Heart left ventricle (tissue), 16 donors: ENCODE data around the gene ROBO1. TPM values are rescaled to one million over a fixed set of nuclear protein-coding genes. Genes with fewer than 3 reads are reported as not detected.
A peak's percentile ranks its signal among the peaks of the same experiment; 100 is the strongest.

Source experiments
- ATAC-seq, 4 donors: fragments of 200-7000 bp; cut with Tn5 transposase; one replicate each; pipeline ENCODE4 v1.9.1; 2020 to 2022; ENCODE audit warnings: moderate library complexity in 4 of 4, mild to moderate bottlenecking in 3 of 4, moderate number of reproducible peaks in 1 of 4
- DNase-seq, 5 donors: peaks; one replicate each; pipeline ENCODE4 v3.0.0-alpha.2; 2020
- H3K27ac ChIP-seq, 12 donors: fragments of 200-600 bp; sonication (generic) in 4 of 12; one replicate each; pipeline versions ENCODE4 v1.5.0 to v1.8.0; 2016 to 2022; ENCODE audit warnings: mild to moderate bottlenecking in 2 of 12
- H3K27me3 ChIP-seq, 9 donors: fragments of 200-600 bp; sonication (generic) in 2 of 9; one replicate each; pipeline versions ENCODE4 v1.5.1 to v1.8.0; 2016 to 2022; ENCODE audit warnings: mild to moderate bottlenecking in 3 of 9
- H3K36me3 ChIP-seq, 9 donors: fragments of 200-600 bp; sonication (generic) in 2 of 9; one replicate each; pipeline versions ENCODE4 v1.5.0 to v1.8.0; 2018 to 2022; ENCODE audit warnings: mild to moderate bottlenecking in 2 of 9
- H3K4me1 ChIP-seq, 12 donors: fragments of 200-600 bp; sonication (generic) in 4 of 12; one replicate each; pipeline versions ENCODE4 v1.5.0 to v1.8.0; 2016 to 2022; ENCODE audit warnings: mild to moderate bottlenecking in 3 of 12
- H3K4me3 ChIP-seq, 12 donors: fragments of 200-600 bp; sonication (generic) in 4 of 12; one replicate each; pipeline versions ENCODE4 v1.5.0 to v1.8.0; 2017 to 2022; ENCODE audit warnings: mild to moderate bottlenecking in 9 of 12, moderate library complexity in 4 of 12
- H3K9me3 ChIP-seq, 12 donors: fragments of 200-600 bp; sonication (generic) in 4 of 12; one replicate each; pipeline versions ENCODE4 v1.5.0 to v1.8.0; 2016 to 2022; ENCODE audit warnings: mild to moderate bottlenecking in 1 of 12
- CTCF ChIP-seq, 12 donors: fragments of 200-600 bp; sonication (generic) in 4 of 12; IDR thresholded peaks; one replicate each; pipeline versions ENCODE4 v1.5.0 to v1.8.0; 2018 to 2022; ENCODE audit warnings: antibody characterized with exemption in 12 of 12, mild to moderate bottlenecking in 5 of 12
- POLR2A ChIP-seq, 2 donors: fragments of 450-650 bp; IDR thresholded peaks; one replicate each; pipeline ENCODE4 v1.6.1; 2017; ENCODE audit warnings: antibody characterized with exemption in 2 of 2, mild to moderate bottlenecking in 2 of 2, moderate library complexity in 2 of 2
- whole genome bisulfite sequencing, 4 donors: extraction: QIAGEN DNeasy Blood & Tissue Kit in 2 of 4; methylation state at CpG; one replicate each; pipeline versions ENCODE4 v1.1.5 to v1.1.7; 2013 to 2018; 5-methylcytosine and 5-hydroxymethylcytosine counted together
- intact Hi-C, 10 donors: fragments of 100-400 bp; cut with DNase I; formaldehyde crosslinking; loops; one replicate each; pipeline versions ENCODE4 v1.11.1 to v1.14.2; 2022
- polyA plus RNA-seq, 2 donors: library from polyadenylated mRNA; stranded (reverse); fragments of 200-250 nt; gene quantifications; one replicate each; pipeline ENCODE4 v1.2.3, GENCODE V29; 2013
- total RNA-seq, 9 donors: library from RNA; depleted of rRNA in 2 of 9; stranded (reverse); fragments of >200 nt in 2 of 9; fragmentation: NEBNext Ultra II Directional in 3 of 9; extraction: Animal tissue kit (Norgen Biotek cat#: 25700) in 3 of 9; gene quantifications; one replicate each; pipeline versions ENCODE4 v1.1.0 to v1.2.4, GENCODE V29; 2016 to 2023
- donor health status: ischemic (EF 13 %, LVEDD 7.1; RV severe dilation, severe dysfunction).
- donor health status: healthy with polysubstance abuse.
- donor health status: DM: no; HTN: yes; CAD: no.
- donor health status: DM: no; HTN: no; CAD: no.
- donor health status: ischemic (EF 25% LVEDD 6.9; RV normal size, moderate dysfunction).
- donor health status: ischemic (EF 25% LVEDD 5.7; RV mildly dilated, moderate dysfunction).
- donor health status: healthy.
- donor health status: DM: yes; HTN: yes; CAD: no.
- donor health status: ischemic (EF 35%, LVEDD 5.7; RV mildly dilated, moderate dysfunction).
- donor health status: nonischemic (EF 11% LVEDD 7.7; RV severe dilation, severe dysfunction).
- donor health status: DM: yes; HTN: yes; CAD: no.
- donor health status: PGD.
- donor health status: ischemic (EF 29% LVEDD 5.4; RV normal size, mild dysfunction).
- donor health status: nonischemic (EF 23%, LVEDD 6.1; RV moderate dilation, normal function).

The ROBO1 gene
- total and polyA plus RNA-seq, 11 donors = 1.4 to 14.8 (median 5.7) TPM

GRCh38 chr3:79125313-79125984 is 642.3 kb downstream of the ROBO1 start:
- H3K4me1 ChIP-seq = no peaks in the 10 kb centered on the region
- DNase-seq (peak in 1 of 5 donors; percentile 25), ATAC-seq (no peak)
- no peaks in the 10 kb centered on the region for H3K36me3 ChIP-seq
- H3K9me3 ChIP-seq = peaks cover 0 to 2% (median 0%) of the 10 kb centered on the region in 12 donors
- no peak overlapping the region for H3K27ac ChIP-seq
- H3K27me3 ChIP-seq = peaks cover 0 to 3% (median 0%) of the 10 kb centered on the region in 9 donors
- 63 to 73% (median 65%) methylated on average over 16 of the region's 16 CpGs for WGBS, 4 donors
- TF ChIP-seq POLR2A (IDR thresholded peaks at IDR 0.05) = no peak
- no peak for TF ChIP-seq CTCF (IDR thresholded peaks at IDR 0.05)
- H3K4me3 ChIP-seq = no peak overlapping the region
- intact Hi-C loops = no loop called here

GRCh38 chr3:79115458-79115857 is 652.3 kb downstream of the ROBO1 start:
- ATAC-seq (no peak), DNase-seq (no peak)
- Histone ChIP-seq H3K4me3 (no peak overlapping the region), H3K36me3 (no peaks in the 10 kb centered on the region), H3K27ac (no peak overlapping the region), H3K4me1 (no peaks in the 10 kb centered on the region), H3K9me3 (no peaks in the 10 kb centered on the region), H3K27me3 (no peaks in the 10 kb centered on the region)
- TF ChIP-seq CTCF (IDR thresholded peaks at IDR 0.05) = no peak
- intact Hi-C loops = no loop called here
- WGBS, 4 donors = 87 to 92% (median 91%) methylated on average over 4 of the region's 4 CpGs

GRCh38 chr3:79113876-79114275 is 653.9 kb downstream of the ROBO1 start:
- intact Hi-C loops = no loop called here
- Histone ChIP-seq H3K27ac (no peak overlapping the region), H3K4me1 (no peaks in the 10 kb centered on the region), H3K9me3 (no peaks in the 10 kb centered on the region), H3K36me3 (no peaks in the 10 kb centered on the region), H3K4me3 (no peak overlapping the region), H3K27me3 (no peaks in the 10 kb centered on the region)
- WGBS, 4 donors = 86 to 94% (median 88%) methylated on average over 3 of the region's 3 CpGs
- no peak for DNase-seq
- TF ChIP-seq POLR2A (IDR thresholded peaks at IDR 0.05) (no peak), CTCF (IDR thresholded peaks at IDR 0.05) (no peak)
- ATAC-seq = no peak

- H3K27ac ChIP-seq = no peak overlapping the region
- no peaks in the 10 kb centered on the region for H3K9me3 ChIP-seq
- no peaks in the 10 kb centered on the region for H3K27me3 ChIP-seq
- intact Hi-C loops = no loop called here
- TF ChIP-seq POLR2A (IDR thresholded peaks at IDR 0.05) (no peak), CTCF (IDR thresholded peaks at IDR 0.05) (no peak)
- H3K4me1 ChIP-seq = no peaks in the 10 kb centered on the region
- no peaks in the 10 kb centered on the region for H3K36me3 ChIP-seq
- H3K4me3 ChIP-seq = no peak overlapping the region
- 87 to 95% (median 91%) methylated on average over 3 of the region's 3 CpGs for WGBS, 4 donors
- DNase-seq = no peak
- ATAC-seq = no peak
Measured at GRCh38 chr3:79111375-79112052, 656.3 kb downstream of the ROBO1 start.
